T-cell (primary cell): Measurements from ENCODE around the gene PROSER3. TPM values are rescaled to one million over a fixed set of nuclear protein-coding genes. Genes with fewer than 3 reads are reported as not detected.
A peak's percentile ranks its signal among the peaks of the same experiment; 100 is the strongest.

Source experiments
- ATAC-seq, 4 experiments: fragments of 200-7000 bp in 3 of 4; fragments of 150-1000 bp in 1 of 4; cut with Tn5 transposase; replicated peaks in 1 of 4; 1 replicate in 3 of 4; 2 replicates in 1 of 4; pipeline ENCODE4 v1.10.0; 2021; ENCODE audit warnings: moderate library complexity in 3 of 4, mild to moderate bottlenecking in 2 of 4, moderate number of reproducible peaks in 1 of 4
- CTCF ChIA-PET, 2 donors: fragments of 300-600 bp; sonication (Branson Sonifier 250); formaldehyde crosslinking; loops; one replicate each; lab custom pipeline; 2022; ENCODE audit warnings: antibody characterized with exemption in 2 of 2; lab: Charles Lee
- POLR2A ChIA-PET, 2 donors: fragments of 300-600 bp; sonication (Branson Sonifier 250); formaldehyde crosslinking; loops; one replicate each; lab custom pipeline; 2022; ENCODE audit warnings: antibody characterized with exemption in 2 of 2; lab: Charles Lee
- DNase-seq, 35 experiments: peaks; one replicate each; pipeline versions ENCODE4 v3.0.0 to v3.0.0-alpha.2; 2013 to 2023
- H3K27ac ChIP-seq: one replicate; pipeline ENCODE4 v1.5.1; 2013; ENCODE audit warnings: low read length
- H3K27me3 ChIP-seq, 2 experiments: replicated peaks in 1 of 2; 1 replicate in 1 of 2; 2 replicates in 1 of 2; pipeline versions ENCODE4 v1.6.1 to v1.7.0; 2013; ENCODE audit warnings: low read length in 1 of 2, mixed read lengths in 1 of 2; ENCODE audit not compliant: control insufficient read depth in 2 of 2, insufficient read depth in 2 of 2; ENCODE audit errors: extremely low read depth in 1 of 2
- H3K36me3 ChIP-seq, 2 donors: 1 replicate in 1 of 2; 2 replicates in 1 of 2; pipeline versions ENCODE4 v1.6.1 to v1.7.0; 2013; ENCODE audit warnings: low read length in 1 of 2; ENCODE audit not compliant: control insufficient read depth in 2 of 2, insufficient read depth in 1 of 2; ENCODE audit errors: extremely low read depth in 1 of 2
- H3K4me1 ChIP-seq, 2 experiments: 1 replicate in 1 of 2; 2 replicates in 1 of 2; pipeline versions ENCODE4 v1.6.1 to v1.7.0; 2013; ENCODE audit warnings: low read length in 2 of 2, mixed read lengths in 1 of 2; ENCODE audit not compliant: insufficient read depth in 2 of 2, control insufficient read depth in 1 of 2; ENCODE audit errors: extremely low read depth in 1 of 2
- H3K4me3 ChIP-seq, 2 donors: 1 replicate in 1 of 2; 2 replicates in 1 of 2; pipeline versions ENCODE4 v1.5.1 to v1.7.0; 2013; ENCODE audit warnings: mild to moderate bottlenecking in 2 of 2, low read length in 1 of 2, moderate library complexity in 1 of 2; ENCODE audit not compliant: control insufficient read depth in 1 of 2; ENCODE audit errors: extremely low read depth in 1 of 2
- H3K9me3 ChIP-seq: 2 replicates; pipeline ENCODE4 v1.7.0; 2013
- H3K27ac Mint-ChIP-seq, 2 donors: one replicate each; pipeline ENCODE4 v1.8.0; 2020 to 2021; ENCODE audit warnings: mild to moderate bottlenecking in 2 of 2, mixed read lengths in 2 of 2
- H3K27me3 Mint-ChIP-seq, 2 donors: one replicate each; pipeline ENCODE4 v1.8.0; 2021 to 2022; ENCODE audit warnings: mixed read lengths in 2 of 2
- H3K36me3 Mint-ChIP-seq: one replicate; pipeline ENCODE4 v1.8.0; 2021; ENCODE audit warnings: mixed read lengths
- H3K4me1 Mint-ChIP-seq, 3 donors: one replicate each; pipeline ENCODE4 v1.8.0; 2020 to 2022; ENCODE audit warnings: mixed read lengths in 3 of 3, mild to moderate bottlenecking in 1 of 3
- H3K4me3 Mint-ChIP-seq, 3 donors: one replicate each; pipeline ENCODE4 v1.8.0; 2020 to 2022; ENCODE audit warnings: mild to moderate bottlenecking in 3 of 3, mixed read lengths in 3 of 3, moderate library complexity in 3 of 3
- H3K9me3 Mint-ChIP-seq, 3 donors: one replicate each; pipeline ENCODE4 v1.8.0; 2020 to 2022; ENCODE audit warnings: mixed read lengths in 3 of 3
- WGBS: methylation state at CpG from one replicate; pipeline ENCODE4 v1.1.5; 2013; ENCODE audit warnings: missing lambda C conversion rate; ENCODE audit not compliant: insufficient coverage; 5-methylcytosine and 5-hydroxymethylcytosine counted together
- total RNA-seq, 35 experiments: library from RNA in 6 of 35; stranded (reverse) in 6 of 35; fragments of 120-200 nt in 1 of 35; gene quantifications; one replicate each; pipeline versions ENCODE4 v1.2.1 to v1.2.4 and lab custom pipeline; 2013 to 2026

Gene PROSER3
- total RNA-seq, 5 donors from 2014 or later (not counting 1 experiment from before 2014, with no cell fraction given): 31.3 to 52.1 (median 47.8) TPM

DNA sequence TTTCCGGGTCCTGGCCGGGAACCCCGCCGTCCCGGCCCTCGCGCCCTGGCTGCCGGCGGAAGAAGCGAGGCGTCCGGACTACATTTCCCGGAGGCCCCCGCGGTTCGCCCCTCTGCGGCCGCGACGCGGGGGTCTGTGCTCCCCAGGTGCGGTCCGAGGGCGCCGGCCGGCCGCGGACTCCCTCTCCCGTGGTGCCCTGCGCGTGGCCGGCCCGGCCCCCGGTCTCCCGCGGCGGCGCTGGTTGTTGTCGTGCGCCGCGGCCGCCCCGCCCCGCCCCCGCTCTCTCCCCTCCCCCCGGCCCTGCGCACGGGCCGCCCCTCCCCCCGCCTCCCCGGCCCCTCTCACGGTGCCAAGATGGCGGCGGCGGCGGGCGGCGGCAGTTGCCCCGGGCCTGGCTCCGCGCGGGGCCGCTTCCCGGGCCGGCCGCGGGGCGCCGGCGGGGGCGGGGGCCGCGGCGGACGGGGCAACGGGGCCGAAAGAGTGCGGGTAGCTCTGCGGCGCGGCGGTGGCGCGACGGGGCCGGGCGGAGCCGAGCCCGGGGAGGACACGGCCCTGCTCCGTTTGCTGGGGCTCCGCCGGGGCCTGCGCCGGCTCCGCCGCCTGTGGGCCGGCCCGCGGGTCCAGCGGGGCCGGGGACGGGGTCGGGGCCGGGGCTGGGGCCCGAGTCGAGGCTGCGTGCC, 40.2 kb upstream of the PROSER3 start, which contains the start of gene KMT2B:
Gene KMT2B (plus strand): TSS at position 339 of the 680 bp plus-strand sequence. CDS start 16 bp downstream, at position 355.
- peak in 2 of 35 experiments; percentile 15 to 16 for DNase-seq
- ChIA-PET CTCF (no interaction called here), POLR2A (no interaction called here)
- WGBS: under 1% methylated on average over 74 of the region's 109 CpGs
- Mint-ChIP-seq H3K27ac (peak within 1 kb of the TSS; percentile 94), H3K9me3 (no peaks in the 10 kb centered on the region), H3K4me1 (peaks cover 56 to 65% (median 61%) of the 10 kb centered on the region in 3 donors), H3K27me3 (no peaks in the 10 kb centered on the region), H3K36me3 (peaks cover 18% of the 10 kb centered on the region), H3K4me3 (peak within 1 kb of the TSS; percentile 90 to 100 (median 91))
- Histone ChIP-seq H3K9me3 (no peaks in the 10 kb centered on the region), H3K36me3 (peaks cover 16 to 23% of the 10 kb centered on the region in 2 donors), H3K27me3 (no peaks in the 10 kb centered on the region), H3K4me1 (peaks cover 15 to 65% of the 10 kb centered on the region in 2 experiments), H3K27ac (peak within 1 kb of the TSS; percentile 74), H3K4me3 (peak within 1 kb of the TSS; percentile 84 to 85)
- peak; percentile 50 to 58 (median 54) for ATAC-seq

DNA sequence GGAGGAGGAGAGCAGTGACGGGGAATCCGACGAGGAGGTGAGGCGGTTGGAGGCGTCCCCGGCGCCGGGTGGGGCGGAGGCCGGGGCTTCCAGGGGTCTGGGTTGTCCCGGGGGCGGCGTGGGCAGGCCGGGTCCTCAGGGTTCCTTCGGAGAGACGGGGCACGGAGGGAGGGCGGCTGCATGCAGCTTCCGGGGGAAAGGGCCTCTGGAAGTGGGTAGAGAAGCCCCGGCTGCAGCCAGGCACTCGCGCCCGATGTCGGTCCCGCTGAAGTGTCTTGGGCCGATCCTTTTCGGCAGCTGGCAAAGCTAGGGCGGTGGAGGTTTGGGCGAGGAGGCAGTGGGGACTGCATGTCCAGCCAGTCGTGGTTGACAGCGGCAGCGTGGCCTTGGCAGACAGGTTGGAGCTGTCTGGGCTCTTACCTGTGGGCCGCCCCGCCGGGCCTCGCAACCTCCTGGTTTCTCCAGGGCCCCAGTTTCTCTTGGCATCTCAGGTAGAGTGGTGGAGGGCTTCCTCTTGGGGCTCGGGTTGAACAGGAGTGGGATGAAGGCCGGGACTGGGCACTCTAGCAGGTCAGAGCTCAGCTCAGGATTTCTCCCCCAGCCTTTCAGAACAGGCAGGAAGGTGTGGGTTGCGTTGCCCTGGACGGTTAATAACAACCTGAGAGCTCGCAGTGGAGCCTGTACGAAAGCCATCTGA, 39.5 kb upstream of the PROSER3 start:
- Mint-ChIP-seq H3K9me3 (no peaks in the 10 kb centered on the region), H3K36me3 (peaks cover 22% of the 10 kb centered on the region), H3K27ac (peak overlapping the region; percentile 68 to 79), H3K27me3 (no peaks in the 10 kb centered on the region), H3K4me3 (peak overlapping the region; percentile 84 to 87 (median 84)), H3K4me1 (peaks cover 49 to 58% (median 54%) of the 10 kb centered on the region in 3 donors)
- Histone ChIP-seq H3K36me3 (peaks cover 20 to 30% of the 10 kb centered on the region in 2 donors), H3K4me1 (peaks cover 11 to 58% of the 10 kb centered on the region in 2 experiments), H3K27me3 (no peaks in the 10 kb centered on the region), H3K9me3 (no peaks in the 10 kb centered on the region), H3K4me3 (peak overlapping the region; percentile 70 to 74), H3K27ac (peak overlapping the region; percentile 16)
- ATAC-seq: peak in 3 of 4 experiments; percentile 2 to 5 (median 3)
- WGBS: under 1% methylated on average over 38 of the region's 42 CpGs
- CTCF ChIA-PET: interaction anchor here in 1 of 2 donors (0.6 kb wide), 1 partner anchor 31 kb away, joined by 13 read pairs; no protein-coding TSS in a partner anchor
- POLR2A ChIA-PET: interaction anchor here in 1 of 2 donors (1.1 kb wide), 1 partner anchor 30 kb away, joined by 4 read pairs; the partner anchor contains the start of gene LIN37
- DNase-seq: peak in 25 of 35 experiments; percentile 12 to 56 (median 34)

DNA sequence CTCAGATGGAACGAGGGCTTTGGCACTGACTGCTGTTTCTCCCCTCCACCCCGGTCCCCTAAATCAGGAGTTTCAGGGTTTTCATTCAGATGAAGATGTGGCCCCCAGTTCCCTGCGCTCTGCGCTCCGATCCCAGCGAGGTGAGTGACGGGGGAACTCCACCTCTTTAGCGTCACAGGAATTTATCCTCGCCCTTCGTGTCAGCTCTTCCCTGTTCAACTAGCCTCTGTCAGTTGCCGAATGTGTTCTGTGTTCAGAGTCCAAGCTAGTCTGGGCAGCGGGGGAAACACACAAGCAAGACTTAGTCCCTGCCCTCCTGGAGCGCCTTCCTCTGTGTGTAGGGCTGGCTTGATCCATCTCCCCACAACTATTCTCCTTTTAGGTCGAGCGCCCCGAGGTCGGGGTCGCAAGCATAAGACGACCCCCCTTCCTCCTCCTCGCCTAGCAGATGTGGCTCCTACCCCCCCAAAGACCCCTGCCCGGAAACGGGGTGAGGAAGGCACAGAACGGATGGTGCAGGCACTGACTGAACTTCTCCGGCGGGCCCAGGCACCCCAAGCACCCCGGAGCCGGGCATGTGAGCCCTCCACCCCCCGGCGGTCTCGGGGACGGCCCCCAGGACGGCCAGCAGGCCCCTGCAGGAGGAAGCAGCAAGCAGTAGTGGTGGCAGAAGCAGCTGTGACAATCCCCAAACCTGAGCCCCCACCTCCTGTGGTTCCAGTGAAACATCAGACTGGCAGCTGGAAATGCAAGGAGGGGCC, 38.4 kb upstream of the PROSER3 start:
- ATAC-seq (no peak), DNase-seq (no peak)
- Histone ChIP-seq H3K27me3 (no peaks in the 10 kb centered on the region), H3K27ac (no peak overlapping the region), H3K9me3 (no peaks in the 10 kb centered on the region), H3K4me1 (peaks cover 7 to 47% of the 10 kb centered on the region in 2 experiments), H3K4me3 (peak overlapping the region in 1 of 2 donors; percentile 74), H3K36me3 (peaks cover 25 to 40% of the 10 kb centered on the region in 2 donors)
- Mint-ChIP-seq H3K36me3 (peaks cover 23% of the 10 kb centered on the region), H3K27ac (peak overlapping the region; percentile 64 to 79), H3K27me3 (no peaks in the 10 kb centered on the region), H3K4me1 (peaks cover 38 to 48% (median 43%) of the 10 kb centered on the region in 3 donors), H3K9me3 (no peaks in the 10 kb centered on the region), H3K4me3 (peak overlapping the region; percentile 84 to 87 (median 84))
- POLR2A ChIA-PET: interaction anchor here in 1 of 2 donors (1.1 kb wide), 1 partner anchor 29 kb away, joined by 4 read pairs; the partner anchor contains the start of gene LIN37
- CTCF ChIA-PET: interaction anchor here in 1 of 2 donors (0.6 kb wide), 2 partner anchors 32 to 186 kb away, joined by 3 to 13 read pairs; no protein-coding TSS in a partner anchor
- 95% methylated on average over 19 of the region's 32 CpGs for WGBS

DNA sequence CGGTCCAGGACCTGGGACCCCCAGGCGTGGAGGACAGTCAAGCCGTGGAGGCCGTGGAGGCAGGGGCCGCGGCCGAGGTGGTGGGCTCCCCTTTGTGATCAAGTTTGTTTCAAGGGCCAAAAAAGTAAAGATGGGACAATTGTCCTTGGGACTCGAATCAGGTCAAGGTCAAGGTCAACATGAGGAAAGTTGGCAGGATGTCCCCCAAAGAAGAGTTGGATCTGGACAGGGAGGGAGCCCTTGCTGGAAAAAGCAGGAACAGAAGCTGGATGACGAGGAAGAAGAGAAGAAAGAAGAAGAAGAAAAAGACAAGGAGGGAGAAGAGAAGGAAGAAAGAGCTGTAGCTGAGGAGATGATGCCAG, 37.8 kb upstream of the PROSER3 start:
- CTCF ChIA-PET: no interaction called here

DNA sequence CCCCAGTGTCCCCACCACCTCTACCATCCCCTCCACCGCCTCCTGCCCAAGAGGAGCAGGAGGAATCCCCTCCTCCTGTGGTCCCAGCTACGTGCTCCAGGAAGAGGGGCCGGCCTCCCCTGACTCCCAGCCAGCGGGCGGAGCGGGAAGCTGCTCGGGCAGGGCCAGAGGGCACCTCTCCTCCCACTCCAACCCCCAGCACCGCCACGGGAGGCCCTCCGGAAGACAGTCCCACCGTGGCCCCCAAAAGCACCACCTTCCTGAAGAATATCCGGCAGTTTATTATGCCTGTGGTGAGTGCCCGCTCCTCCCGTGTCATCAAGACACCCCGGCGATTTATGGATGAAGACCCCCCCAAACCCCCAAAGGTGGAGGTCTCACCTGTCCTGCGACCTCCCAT, 37.3 kb upstream of the PROSER3 start:
- H3K9me3 ChIP-seq: no peaks in the 10 kb centered on the region
- CTCF ChIA-PET: no interaction called here
- ATAC-seq (no peak), DNase-seq (no peak)
- H3K4me3 Mint-ChIP-seq: peak overlapping the region in 1 of 3 donors; percentile 25
- peaks cover 32% of the 10 kb centered on the region for H3K36me3 Mint-ChIP-seq
- H3K27me3 ChIP-seq: no peaks in the 10 kb centered on the region
- no peak overlapping the region for H3K4me3 ChIP-seq
- H3K4me1 ChIP-seq: peaks cover 6 to 37% of the 10 kb centered on the region in 2 experiments
- peaks cover 32 to 39% (median 37%) of the 10 kb centered on the region in 3 donors for H3K4me1 Mint-ChIP-seq
- no peaks in the 10 kb centered on the region for H3K9me3 Mint-ChIP-seq
- 96% methylated on average over 6 of the region's 17 CpGs for WGBS
- POLR2A ChIA-PET: no interaction called here
- H3K36me3 ChIP-seq: peaks cover 34 to 51% of the 10 kb centered on the region in 2 donors
- no peak overlapping the region for H3K27ac Mint-ChIP-seq
- H3K27me3 Mint-ChIP-seq: no peaks in the 10 kb centered on the region
- H3K27ac ChIP-seq: no peak overlapping the region

More for the DNA sequence above, 37.8 kb upstream of the PROSER3 start:
- no peak overlapping the region for H3K27ac ChIP-seq
- no peak for DNase-seq
- Mint-ChIP-seq H3K4me1 (peaks cover 33 to 43% (median 38%) of the 10 kb centered on the region in 3 donors), H3K36me3 (peaks cover 27% of the 10 kb centered on the region), H3K27ac (no peak overlapping the region), H3K9me3 (no peaks in the 10 kb centered on the region), H3K4me3 (peak overlapping the region; percentile 25 to 52 (median 41)), H3K27me3 (no peaks in the 10 kb centered on the region)
- 95% methylated on average over 8 of the region's 9 CpGs for WGBS
- H3K4me1 ChIP-seq: peaks cover 7 to 42% of the 10 kb centered on the region in 2 experiments
- no peaks in the 10 kb centered on the region for H3K27me3 ChIP-seq
- H3K9me3 ChIP-seq: no peaks in the 10 kb centered on the region
- no peak overlapping the region for H3K4me3 ChIP-seq
- POLR2A ChIA-PET: no interaction called here
- H3K36me3 ChIP-seq: peaks cover 29 to 46% of the 10 kb centered on the region in 2 donors
- no peak for ATAC-seq
